Measurements from ENCODE around the gene GAS2L3.
"Not testable (repeated sequence)": the region's sequence is repeated elsewhere in the genome, so short reads cannot be mapped to it uniquely, and the experiment has no call there.

The GAS2L3 gene

DNA sequence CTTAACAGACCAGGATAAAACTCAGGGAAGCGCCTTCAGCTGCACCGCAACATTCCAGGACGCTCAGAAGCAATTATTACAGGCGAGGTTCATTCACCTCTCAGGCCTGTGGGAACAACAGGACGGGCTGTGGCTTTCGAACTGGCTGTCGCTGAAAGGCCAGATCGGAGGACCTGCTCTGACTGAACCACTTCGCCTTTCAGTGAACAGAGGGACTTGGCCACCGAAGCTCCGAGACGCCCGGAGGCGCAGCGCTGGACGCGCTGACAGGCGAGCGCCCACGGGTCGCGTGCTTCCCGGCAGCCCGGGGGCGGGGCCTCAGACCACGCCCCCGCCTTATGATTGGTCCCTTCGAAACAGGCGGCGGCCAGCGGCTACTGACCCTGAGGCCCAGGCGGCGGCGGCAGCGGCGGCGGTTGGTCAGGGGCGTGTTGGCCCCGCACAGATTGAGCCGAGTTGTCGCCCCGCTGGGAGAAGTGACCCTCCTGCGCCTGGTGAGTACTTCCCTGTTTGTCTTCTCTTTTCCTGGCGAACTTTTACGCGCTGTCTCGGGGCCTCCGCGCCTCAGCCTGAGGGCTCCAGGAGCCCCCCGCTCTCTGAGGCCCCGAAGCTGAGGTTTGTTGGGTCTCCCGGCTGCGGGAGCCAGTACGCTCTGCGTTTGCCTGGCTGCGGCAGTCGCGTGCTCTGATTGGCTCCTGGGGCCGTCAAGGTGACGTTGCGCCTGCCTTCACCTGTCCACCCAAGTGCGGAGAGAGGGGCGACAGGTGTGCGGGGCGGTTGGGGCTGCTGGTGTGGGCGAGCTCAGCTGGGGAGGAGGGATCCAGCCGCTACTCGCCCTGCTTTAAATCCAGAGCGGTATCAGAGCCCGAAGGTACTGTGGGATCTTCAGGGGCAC lies at the start of gene GAS2L3:
TSS of gene GAS2L3 (plus strand) at position 393 of the 895 bp plus-strand sequence. CDS start 21,221 bp downstream, outside the sequence.
- DNase-seq = peak; percentile 85

DNA sequence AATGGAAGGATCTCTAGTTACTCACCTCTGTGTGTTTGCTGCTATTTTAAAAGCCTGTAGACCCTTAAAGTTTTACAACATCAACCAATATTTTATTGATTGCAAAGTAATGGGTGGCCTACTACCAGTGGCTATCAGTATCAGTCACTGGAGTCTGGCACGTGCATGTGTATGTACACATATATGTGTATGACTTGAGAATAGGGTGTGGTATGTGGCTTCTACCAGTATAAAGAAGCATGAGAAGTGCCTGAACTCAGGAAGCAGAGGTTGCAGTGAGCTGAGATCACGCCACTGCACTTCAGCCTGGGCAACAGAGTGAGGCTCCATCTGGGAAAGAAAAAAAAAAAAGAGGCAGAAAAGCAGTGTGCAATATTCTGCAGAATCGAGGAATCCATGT lies 45.5 kb upstream of the GAS2L3 start:
- no peak for DNase-seq

DNA sequence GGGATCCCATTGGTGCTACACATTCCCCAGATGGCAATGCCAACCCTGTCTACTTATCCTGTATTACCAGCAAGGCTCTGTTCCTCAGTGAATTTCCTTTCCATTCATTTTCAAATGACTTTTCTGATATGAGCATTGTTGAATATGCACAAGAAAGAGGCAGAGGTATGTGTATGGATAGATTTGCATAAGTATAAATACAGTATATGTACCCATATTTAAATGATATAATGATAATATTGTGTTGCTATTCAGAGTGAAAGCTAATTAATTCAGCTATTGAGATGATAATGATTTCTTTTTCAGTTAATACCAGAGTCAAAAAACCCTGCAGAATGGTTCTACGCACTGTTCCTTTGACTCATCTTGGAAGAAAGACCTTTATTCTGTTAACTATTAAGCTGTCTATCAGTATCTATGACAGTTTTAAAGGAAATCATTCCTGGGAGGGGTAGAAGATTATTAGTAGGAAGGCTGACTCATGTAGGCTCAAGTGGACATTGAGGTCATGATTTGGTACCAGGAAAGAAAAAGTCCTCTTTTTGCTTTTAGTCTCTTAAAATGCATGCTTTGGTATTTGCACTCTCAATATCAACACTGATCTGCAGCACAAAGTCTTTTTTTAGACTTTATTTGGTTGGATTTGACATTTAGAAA lies 44.9 kb upstream of the GAS2L3 start:
- DNase-seq = no peak

DNA sequence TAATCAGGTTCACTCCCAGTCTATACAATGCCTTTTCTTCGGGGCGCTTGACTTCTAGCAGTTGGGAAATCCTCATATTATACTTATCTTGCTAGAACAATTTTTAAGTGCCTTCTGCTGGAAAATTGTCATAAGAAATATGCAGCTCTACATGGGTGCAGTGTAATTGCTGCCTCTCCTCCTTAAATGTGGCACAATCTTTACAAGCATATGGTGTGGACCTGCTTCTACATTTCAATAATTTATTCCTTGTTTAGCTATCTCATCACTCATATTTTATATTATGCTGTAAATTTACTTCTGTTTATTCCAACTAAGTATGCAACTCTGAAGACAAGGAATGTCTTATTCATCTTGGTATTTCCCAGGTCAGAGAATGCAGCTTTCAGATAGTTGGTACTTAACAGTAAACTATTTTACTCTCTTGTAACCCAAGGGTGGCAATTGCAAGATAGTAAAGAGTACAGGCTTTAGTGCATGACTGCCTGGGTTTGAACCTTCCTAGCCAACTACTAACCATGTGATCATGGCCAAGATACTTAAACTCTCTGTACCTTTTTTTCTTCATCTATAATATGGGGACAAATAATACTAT lies 43.6 kb upstream of the GAS2L3 start:
- no peak for DNase-seq

DNA sequence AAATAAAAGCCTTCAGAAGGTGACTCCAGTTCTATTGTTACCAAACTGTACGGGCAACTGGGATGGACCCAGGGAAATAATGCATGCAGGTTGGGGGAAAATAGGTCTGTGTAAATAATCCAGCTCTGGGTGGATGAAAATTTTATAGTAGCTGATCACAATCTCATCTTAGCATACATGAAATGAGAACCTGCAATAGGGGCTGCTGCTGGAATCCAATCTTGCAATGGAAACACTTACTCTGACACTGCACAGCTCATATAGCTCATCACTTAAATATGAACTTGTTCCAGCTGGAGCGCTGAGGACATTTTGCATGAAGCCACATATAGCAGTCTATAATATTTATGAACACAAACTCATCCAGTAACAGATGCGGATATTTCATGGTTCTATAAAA lies 40.1 kb upstream of the GAS2L3 start:
- no peak for DNase-seq

DNA sequence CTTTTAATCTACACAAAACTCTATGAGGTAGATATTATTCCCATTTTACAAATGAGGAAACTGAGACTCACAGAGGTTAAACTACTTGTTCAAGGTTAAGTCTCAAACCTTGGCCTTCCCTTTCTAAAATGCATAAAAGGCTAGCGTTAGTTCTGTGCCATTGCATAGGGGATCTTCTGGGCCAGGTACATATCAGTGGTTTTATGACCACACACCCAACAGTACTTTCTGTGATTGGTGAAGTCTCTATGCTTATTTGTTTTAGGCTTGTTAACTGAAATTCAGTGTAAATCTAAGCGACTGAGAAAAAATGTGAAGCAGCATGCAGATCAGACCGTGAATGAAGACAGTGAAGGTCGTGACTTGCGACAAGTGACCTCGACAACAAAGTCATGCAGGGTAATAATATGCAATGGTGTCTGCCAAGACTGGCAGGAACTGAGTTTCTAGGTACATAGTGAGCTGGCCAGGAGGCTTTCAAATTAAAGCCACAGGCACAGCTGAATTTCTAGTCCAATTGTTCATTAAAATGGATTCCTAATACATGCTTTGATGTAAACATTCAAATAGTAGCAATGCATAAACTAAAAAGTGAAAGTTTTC lies 38.8 kb upstream of the GAS2L3 start:
- no peak for DNase-seq

DNA sequence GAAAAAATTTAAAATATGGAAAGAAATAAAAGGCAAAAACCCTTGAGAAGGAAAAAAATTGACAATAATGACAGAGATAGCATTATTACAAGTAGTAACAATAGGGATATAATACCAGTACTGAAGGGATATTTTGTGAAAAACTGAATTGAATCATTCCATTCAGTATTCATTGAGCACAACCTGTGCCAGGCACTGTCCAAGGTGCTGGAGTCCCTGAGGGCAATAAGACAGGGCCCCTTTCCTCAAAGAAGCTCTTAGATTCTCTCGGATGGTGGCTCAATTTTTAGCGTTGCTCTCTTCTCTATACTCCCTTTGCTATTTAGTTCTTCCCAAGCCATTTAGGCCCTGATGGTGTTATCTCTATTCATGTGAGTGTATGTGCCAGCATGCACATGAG lies 34.3 kb upstream of the GAS2L3 start:
- DNase-seq = no peak

DNA sequence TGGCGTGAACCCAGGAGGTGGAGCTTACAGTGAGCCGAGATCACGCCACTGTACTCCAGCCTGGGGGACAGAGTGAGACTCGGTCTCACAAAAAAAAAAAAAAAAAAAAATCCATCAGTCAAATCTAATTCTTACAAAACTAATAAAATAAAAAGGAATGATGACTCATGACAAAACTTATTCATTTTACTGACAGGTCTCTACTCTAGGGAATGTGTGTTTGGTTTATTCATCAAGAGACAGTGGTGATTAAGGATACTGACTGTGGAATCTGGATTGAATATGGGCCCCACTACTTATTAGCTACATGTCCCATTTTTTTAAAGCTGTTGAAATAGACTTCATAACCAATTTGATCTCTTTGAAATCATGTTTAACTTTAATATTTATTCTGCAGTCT lies 29.3 kb upstream of the GAS2L3 start:
- no peak for DNase-seq

DNA sequence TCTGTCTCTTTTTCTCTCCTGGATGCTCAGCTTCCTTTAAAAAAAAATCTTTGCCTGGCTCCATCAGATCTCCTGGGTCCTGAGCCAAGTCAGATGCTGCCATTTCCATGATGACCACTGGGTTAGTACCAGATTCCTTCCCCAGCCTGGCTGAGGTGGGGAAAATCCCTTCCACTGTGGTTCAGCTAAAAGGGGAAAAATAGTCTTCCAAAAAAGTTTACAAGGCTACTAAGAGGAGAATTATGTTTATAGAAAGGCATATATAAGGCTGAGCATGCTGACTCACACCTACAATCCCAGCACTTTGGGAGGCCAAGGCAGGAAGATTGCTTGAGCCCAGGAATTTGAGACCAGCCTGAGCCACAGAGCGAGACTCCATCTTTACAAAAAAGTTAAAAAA lies 28.4 kb upstream of the GAS2L3 start:
- DNase-seq = no peak

DNA sequence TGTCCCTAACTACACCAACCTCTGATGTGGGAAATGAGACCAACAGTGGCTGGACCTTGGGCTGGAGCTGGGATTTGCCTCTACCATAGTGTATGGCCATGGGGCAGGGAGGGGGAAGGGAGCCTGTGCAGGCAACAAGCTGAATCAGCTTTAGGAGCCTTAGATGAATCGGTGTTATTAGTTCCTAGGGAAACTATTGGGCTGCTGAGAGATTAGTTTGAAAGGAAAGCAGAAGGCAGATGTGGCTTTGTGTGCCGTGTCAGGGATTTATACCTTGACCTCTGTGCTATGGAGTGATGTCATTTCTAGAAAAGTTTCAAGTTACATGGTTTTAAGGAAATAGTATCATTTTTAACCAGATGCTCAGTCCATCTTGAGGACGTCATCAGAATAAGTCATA lies 19.5 kb upstream of the GAS2L3 start:
- DNase-seq = no peak

DNA sequence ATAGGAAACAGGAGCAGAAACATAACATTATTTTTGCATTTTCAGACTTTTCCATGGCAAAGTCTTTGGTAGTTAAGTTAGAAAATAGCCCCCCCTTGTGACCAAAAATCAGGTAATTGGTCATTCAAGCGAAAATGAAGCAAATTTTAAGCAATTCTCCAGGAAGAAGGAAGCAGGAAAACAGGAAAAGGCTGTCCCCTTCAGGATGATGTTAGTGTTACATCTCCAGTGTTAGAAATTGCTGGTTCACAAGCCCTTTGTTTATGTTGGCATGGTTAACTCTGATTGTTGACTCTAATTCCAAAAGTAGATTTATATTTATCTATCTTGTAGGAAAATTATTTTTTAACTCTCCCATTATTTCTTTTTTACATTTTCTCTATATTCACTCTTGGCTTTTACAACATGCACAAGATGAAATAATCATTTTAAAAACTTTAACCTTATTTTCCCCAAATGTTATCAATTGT lies 18.8 kb upstream of the GAS2L3 start:
- DNase-seq = no peak

DNA sequence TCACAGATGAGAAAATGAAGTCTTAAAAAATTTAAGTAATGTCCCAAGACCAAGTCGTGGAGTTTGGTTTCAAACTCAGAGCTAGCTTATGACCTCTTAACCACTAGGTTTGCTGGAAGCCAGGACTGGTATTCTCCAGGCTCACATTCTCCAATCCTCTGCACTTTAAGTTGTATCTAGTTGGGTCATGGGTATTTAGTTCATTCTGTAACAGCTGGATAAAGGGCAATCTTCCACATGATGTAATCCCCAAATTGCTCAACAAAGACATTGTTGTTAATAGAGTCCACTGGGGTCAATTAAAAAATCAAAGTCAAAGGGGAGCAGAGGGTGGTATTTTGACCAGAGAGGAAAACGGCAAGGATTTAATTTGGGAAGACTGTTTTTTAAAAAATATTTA lies 17.8 kb upstream of the GAS2L3 start:
- no peak for DNase-seq

DNA sequence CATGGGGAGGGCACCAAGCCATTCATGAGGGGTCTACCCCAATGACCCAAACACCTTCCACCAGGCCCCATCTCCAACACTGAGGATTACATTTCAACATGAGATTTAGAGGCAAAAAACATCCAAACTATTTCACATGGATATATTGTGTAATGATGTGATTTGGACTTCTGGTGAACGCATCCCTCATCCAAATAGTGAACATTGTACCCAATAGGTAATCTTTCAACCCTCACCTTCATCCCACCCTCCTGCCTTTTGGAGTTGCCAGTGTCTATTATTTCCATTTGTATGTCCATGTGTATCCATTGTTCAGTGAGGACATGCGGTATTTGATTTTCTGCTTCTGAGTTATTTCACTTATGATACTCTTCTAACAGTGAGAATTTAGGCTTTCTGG lies 16.1 kb upstream of the GAS2L3 start:
- DNase-seq = no peak

DNA sequence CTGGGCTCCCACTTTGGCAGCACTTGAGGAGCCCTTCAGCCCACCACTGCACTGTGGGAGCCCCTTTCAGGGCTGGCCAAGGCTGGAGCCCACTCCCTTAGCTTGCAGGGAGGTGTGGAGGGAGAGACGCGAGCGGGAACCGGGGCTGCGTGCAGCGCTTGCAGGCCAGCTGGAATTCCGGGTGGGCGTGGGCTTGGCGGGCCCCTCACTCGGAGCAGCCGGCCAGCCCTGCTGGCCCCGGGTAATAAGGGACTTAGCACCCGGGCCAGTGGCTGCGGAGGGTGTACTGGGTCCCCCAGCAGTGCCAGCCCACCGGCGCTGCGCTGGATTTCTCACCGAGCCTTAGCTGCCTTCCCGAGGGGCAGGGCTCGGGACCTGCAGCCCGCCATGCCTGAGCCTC lies 14.2 kb upstream of the GAS2L3 start:
- not testable (repeated sequence) for DNase-seq

DNA sequence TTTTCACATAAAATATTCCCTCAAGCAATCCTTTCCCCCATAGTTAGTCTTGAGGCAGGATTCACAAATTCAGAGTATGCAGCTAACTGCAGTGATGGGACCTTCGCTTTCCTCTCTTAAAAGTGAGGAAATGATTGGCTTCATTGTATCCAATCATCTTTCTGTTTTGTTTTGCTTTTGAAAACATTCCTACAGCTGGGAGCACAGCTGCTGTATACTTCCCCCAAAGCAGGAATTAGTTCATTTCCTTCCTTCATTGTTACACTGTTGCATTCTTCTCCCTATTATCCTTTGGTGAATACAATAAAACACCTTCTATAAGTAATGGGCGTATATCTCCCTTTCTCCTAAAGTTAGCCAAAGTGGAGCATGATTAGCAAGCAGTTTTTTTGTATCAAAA lies 9.4 kb upstream of the GAS2L3 start:
- no peak for DNase-seq

DNA sequence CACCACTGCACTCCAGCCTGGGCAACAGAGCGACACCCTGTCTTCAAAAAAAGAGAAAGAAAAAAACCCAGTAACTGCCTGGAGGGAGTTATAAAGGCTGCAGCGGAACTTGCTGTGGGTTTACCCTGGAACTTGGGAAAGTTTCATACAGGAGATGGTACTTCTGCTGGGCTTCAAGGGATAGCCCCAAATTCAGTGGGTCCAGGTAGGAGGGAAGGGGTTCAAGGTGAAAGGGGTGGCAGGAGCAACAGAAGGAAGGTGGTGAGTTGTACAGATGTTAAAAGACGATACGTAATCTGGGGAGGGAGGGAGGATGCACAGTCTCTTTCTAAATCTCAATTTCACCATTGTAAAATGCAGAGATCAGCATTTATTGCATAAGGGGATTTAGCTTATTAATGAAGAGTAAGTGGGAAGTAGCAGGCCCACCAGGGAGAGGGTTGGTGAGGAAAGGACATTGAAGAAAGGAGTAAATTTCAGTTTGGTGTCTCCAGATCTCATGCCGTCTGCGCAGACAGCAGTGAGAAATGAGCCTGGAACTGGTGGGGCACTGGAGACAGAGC lies 8.5 kb upstream of the GAS2L3 start:
- DNase-seq = no peak

DNA sequence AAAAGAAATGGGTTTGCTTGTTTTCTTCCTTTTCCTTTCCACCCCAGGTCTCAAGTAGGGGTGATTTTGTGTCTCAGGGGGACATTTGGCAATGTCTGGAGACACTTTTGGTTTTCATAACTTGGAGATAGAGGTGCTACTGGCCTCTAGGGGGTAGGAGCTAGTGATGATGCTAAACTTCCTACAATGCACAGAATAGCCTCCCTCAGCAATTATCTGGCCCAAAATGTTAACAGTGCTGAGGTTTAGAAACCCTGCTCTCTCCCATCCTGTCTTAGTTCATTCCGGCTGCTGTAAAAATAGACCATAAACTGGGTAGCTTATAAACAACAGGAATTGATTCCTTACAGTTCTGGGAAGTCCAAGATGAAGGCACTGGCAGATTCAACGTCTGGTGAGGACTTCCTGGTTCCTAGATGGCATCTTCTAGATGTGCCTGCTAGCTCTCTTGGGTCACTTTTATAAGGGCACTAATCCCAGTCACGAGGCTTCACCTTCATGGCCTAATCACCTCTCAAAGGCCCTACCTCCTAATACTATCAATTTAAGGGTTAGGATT lies 7.4 kb upstream of the GAS2L3 start:
- no peak for DNase-seq

DNA sequence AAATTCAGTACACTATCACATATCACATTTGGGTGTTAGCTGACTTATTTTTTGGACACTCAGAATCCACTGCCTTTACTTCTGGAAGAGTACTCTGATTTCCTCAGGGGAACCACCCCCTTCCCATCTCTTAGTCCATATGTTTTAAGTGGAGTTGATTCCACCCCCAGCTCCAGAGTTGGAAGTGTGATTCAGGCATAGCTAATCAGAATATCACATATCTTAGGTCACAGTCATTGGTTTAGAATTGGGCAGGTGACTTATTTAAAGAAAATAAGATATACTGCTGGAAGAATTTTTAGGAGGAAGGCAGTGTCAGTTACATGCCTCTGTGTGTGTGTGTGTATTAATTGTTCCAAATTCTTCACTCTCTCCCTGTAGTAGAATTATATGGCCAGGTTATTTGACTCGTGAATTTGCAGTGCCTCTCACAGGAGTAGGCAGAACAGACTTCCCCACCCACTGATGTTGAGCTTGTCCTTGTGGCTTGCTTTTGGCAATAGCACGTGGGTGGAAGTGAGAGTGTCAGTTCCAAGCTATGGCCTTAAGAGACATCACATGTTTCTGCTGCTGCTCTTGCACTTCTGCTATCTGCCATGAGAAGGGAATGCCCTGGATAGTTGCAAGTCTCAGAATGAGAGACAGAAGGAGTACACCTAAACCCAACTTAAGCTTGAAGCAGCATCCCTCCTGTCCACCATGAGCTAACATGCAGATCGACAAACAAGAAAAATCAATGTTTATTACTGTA lies 6.4 kb upstream of the GAS2L3 start:
- no peak for DNase-seq

DNA sequence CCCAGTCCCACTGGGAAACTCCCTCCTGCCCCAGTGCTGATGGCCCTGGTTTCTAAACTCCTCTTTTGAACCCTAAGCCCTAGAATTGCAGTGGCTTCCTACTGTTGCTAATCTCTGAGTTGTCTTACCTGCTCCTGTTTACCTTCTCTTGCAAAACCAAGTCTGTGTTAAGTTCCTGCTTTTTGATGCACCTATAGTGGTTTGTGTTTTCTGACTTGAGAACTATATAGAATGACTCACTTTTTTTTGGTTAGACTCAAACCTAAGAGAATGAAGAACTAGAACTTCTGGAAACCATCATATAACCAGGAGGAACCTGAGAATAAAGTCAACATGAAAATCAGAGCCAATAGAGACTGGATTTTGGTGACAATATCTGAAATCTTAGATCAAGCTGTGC lies 5.5 kb upstream of the GAS2L3 start:
- no peak for DNase-seq

DNA sequence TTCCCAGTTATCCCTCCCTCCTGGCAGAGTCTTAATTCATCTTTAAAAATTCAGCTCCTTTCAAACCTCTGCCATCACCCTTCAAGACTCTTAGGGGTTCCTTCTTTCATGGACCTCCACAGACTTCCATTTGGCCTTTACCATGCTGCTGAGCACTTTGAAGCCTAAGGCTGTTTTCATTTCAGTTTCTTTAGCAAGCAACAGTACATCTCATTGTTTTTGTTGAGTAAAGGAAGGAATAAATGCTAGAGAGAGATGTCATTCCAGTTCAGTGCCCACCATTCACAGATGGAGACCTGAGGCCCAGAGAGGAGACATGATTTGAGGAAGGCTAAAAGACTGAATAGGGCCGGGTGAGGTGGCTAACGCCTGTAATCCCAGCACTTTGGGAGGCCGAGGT lies 1.3 kb upstream of the GAS2L3 start:
- DNase-seq = no peak

DNA sequence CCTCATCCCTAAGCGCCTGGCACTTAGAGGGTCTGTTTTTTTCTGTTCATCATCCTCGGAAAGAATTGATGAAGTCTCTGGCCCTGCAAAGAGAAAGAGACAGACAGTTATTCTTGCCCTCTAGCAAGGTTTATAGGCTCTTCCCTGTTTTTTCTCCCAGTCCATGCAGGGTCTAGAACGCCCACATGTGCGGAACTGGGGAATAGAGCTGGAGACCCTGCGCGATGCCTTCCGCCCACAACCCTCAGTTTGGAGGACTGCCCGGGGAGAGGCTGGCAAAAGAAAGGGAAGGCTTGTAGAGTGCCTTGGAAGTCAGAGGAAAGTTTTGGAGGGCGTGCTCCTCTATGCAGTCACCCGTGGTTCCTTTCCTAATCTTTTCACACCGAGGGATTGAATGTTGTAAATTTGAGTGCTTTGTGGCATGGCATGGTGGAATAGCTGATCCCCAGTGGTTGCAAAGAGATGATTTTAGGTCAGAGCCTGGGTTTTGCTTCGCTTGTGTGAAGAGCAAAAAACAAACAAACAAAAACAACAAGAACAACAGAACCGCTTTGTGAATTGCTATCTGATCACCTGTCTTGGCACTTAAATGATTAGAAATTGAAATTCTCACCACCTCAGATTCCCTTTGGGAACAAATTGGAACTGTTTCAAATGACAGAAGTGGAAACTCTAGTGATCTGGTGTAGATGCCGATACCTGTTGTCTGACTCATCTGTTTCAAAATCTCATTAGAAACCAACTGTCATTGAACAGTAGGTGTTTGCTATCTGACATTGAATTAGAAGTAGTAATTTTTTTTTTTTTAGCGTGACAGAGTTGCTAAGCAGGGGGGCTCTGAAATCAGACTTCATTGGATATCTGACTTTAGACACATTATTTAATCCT lies 947 bp downstream of the GAS2L3 start:
- no peak for DNase-seq

All from activated effector memory CD4-positive, alpha-beta T cell treated with anti-CD3 and anti-CD28 coated beads, Interleukin-2, amount 50 U/mL, for 16 hours (primary cell).